Activated effector memory CD4-positive, alpha-beta T cell treated with anti-CD3 and anti-CD28 coated beads, Interleukin-2, amount 50 U/mL, for 16 hours (primary cell): Measurements from ENCODE around the gene SPATA20.
A peak's percentile ranks its signal among the peaks of the same experiment; 100 is the strongest.

Source experiments
- DNase-seq: peaks from one replicate; pipeline ENCODE4 v3.0.0-alpha.2; 2020

Gene SPATA20

GRCh38 chr17:50541402-50541715 is 5.6 kb upstream of the SPATA20 start:
- DNase-seq, result no peak

- peak; percentile 95 for DNase-seq
These were observed 5.0 kb upstream of the SPATA20 start for GRCh38 chr17:50541716-50542688.

DNA sequence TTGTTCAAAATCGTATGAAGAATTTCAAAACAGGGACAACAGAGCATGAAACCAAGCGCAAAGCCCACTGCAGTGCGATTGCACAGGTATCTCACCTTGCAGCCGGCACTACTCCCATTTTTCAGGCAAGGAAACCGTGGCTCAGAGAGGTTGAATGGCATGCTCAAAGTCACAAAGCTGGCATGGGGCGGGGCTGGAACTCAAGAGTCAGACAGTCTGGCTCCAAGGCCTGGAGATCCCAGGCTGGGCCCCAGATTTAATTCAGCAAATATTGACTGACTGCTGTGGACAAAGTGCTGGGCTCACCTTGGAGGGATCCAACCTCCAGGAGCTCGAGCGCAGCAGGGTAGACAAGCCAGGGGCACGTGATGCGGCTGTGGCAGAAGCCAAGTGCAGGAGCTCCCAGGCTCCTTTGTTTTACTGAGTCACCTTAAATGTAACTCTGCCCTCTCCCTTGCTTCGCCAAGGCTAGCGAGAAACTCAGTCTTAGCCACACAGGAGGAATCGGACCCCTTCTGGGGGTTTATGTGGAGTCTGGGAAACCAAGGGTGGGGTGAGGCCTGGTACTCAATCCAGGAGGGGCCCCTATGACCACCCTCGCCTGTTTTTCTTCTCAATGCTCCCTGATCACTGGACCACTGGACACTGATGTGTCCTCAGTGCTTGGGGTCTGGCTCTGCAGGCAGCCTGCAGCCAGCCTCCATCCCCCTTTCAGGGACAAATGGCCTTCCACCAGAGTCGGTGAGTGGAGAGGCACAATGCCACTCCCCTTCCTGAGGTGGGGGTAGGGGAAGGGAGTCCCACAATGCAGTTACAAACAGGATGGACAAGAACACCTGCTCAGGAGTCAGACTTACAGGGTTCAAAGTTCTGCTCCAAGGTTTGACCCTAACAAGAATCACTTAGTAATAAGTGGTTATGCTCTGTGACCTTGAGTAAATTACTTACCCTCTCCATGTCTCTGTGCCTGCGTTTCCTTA is 3.9 kb upstream of the SPATA20 start:
- DNase-seq, result no peak

GRCh38 chr17:50544516-50544915 is 2.5 kb upstream of the SPATA20 start:
- DNase-seq, result no peak

DNA sequence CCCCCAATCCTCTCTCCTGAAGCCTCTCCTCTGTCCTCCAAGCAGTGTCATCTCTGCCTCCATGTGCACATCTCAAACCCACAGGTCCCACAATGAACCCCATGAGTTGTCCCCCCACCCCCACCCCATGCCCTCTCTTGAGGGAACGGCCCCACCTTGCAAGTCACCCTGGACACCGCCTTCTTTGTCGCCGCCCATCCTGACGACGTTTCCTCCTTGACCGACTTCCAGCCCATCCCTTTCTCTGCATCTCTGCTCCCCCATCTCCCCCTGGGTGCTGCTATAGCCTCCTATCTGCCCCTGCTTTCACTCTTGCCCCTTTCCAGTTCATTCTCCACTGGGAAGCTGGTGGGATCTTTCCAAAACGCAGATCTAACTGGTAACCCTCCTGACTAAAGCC is 1.7 kb upstream of the SPATA20 start:
- no peak for DNase-seq

DNA sequence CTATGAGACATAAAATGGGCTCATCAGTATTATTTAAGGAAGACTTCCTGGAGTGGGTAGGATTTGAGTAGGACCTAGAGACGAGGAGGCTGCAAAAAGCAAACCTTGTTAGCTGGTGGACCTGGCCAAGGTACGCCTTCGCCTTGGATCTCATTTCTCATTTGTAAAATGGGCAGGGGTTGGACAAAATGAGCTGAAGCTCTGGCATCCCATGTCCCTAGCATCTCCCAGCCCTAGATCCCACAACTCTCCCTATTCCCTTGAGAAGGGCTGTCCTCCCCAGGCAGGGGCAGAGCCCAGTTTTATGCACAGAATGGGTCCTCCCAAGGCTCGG is 306 bp upstream of the SPATA20 start:
- DNase-seq, result no peak

GRCh38 chr17:50547736-50548083 is 736 bp downstream of the SPATA20 start:
- no peak for DNase-seq

DNA sequence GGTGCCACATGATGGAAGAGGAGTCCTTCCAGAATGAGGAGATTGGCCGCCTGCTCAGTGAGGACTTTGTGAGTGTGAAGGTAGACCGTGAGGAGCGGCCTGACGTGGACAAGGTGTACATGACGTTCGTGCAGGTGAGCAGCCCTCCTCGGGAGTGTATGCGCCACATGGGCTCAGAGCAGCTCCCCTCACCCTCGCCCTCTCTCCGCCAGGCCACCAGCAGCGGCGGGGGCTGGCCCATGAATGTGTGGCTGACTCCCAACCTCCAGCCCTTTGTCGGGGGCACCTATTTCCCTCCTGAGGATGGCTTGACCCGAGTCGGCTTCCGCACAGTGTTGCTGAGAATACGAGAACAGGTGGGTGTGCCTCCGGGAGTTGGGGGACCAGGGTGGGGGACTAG is 1.9 kb downstream of the SPATA20 start:
- no peak for DNase-seq

GRCh38 chr17:50549256-50549941 is 2.4 kb downstream of the SPATA20 start:
- DNase-seq, result no peak

DNA sequence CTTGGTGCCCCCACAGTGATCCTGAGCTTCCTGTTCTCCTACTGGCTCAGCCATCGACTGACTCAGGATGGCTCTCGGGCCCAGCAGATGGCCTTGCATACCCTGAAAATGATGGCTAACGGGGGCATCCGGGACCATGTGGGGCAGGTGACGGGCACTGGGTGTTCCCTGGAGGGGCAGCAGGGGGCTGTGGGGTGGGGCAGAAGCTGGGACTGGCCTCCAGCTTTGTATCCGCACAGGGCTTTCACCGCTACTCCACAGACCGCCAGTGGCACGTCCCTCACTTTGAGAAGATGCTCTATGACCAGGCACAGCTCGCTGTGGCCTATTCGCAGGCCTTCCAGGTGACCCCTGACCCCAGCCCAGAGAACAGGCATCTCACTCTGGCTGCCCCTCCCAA is 3.0 kb downstream of the SPATA20 start:
- no peak for DNase-seq

DNA sequence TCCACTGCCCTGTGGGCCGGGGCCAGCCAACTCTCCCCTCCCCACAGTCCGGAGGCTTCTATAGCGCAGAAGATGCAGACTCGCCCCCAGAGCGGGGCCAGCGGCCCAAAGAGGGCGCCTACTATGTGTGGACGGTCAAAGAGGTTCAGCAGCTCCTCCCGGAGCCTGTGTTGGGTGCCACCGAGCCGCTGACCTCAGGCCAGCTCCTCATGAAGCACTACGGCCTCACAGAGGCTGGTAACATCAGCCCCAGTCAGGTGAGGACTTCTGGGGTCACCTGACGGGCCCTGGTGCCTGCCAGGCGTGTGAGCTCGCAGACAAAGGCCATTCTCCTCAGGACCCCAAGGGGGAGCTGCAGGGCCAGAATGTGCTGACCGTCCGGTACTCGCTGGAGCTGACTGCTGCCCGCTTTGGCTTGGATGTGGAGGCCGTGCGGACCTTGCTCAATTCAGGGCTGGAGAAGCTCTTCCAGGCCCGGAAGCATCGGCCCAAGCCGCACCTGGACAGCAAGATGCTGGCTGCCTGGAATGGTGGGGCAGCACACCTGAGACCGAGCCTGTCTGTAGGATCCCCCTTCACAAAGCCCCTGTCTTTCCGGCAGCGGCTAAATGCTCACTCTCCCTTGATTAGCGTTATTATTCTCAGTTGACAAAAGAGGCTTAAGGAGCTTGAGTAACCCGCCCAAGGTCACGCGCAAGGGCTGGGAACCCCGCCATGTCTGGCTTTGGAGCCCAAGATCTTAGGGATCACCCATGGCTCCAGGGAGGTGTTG is 3.9 kb downstream of the SPATA20 start:
- DNase-seq, result no peak

DNA sequence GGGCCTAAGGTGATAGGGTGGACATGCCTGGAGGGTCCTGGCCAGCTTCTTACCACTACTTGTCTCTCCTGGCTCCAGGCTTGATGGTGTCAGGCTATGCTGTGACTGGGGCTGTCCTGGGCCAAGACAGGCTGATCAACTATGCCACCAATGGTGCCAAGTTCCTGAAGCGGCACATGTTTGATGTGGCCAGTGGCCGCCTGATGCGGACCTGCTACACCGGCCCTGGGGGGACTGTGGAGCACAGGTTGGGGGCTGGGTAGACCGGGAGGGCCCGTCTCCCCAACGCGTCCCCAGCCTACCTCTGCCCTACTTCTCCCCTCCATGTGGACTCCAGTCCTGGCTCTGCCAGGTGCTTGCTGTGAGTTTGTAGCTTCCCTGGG is 4.5 kb downstream of the SPATA20 start:
- no peak for DNase-seq

- DNase-seq, result no peak
These were observed 4.9 kb downstream of the SPATA20 start for GRCh38 chr17:50551884-50552283.

DNA sequence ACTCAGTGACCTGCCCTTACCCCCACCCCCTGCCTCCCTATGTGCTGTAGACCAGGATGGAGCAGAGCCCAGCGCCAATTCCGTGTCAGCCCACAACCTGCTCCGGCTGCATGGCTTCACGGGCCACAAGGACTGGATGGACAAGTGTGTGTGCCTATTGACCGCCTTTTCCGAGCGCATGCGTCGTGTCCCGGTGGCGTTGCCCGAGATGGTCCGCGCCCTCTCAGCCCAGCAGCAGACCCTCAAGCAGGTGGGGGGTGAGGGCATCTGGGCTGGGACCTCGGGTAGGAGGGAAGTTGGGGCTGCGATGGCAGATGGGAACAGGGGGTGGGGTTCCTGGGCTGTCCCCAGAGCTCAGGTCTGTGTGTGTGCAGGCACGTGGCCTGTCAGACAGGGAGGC is 7.2 kb downstream of the SPATA20 start:
- no peak for DNase-seq

DNA sequence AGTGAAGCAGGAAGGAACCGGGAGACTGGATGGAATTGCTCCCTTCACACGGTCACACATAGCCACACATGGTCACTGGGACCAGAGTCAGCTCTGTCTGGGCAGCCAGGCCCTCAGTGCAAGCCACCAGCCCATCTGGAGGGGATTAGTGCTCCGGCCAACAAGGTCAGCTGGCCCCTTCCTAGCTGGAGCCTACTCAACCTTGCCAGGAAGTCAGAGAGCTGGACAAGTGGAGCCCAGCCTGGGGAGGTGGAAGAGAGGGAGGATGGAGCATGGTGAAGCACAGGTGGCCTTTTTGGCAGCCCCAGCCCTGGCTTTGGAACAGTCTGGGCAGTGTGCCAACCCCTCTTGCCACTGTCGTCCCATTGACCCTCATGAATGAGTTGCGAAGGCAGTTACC is 9.8 kb downstream of the SPATA20 start:
- DNase-seq, result no peak

- DNase-seq, result no peak
These were observed 10.7 kb downstream of the SPATA20 start for GRCh38 chr17:50557630-50558029.

- DNase-seq, result no peak
These were observed 11.1 kb downstream of the SPATA20 start for GRCh38 chr17:50558091-50558490.

DNA sequence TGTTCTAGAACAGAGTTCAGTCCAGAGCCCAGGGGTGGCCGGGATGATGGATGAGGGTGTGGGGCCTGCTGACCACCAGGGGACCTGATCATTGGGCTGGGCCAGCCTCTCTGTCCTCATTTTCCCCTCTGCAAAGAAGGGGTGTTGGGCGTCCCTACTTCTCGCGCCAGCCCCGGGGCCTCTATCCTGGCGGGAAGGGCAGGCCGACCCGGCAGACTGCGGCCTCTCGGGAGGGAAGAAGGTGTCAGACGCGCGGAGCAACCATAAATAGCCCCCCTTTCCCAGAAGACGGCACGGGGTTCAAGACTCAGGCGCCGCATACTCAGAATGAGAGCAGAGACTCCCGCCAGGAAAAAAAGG is 11.6 kb downstream of the SPATA20 start:
- no peak for DNase-seq

DNA sequence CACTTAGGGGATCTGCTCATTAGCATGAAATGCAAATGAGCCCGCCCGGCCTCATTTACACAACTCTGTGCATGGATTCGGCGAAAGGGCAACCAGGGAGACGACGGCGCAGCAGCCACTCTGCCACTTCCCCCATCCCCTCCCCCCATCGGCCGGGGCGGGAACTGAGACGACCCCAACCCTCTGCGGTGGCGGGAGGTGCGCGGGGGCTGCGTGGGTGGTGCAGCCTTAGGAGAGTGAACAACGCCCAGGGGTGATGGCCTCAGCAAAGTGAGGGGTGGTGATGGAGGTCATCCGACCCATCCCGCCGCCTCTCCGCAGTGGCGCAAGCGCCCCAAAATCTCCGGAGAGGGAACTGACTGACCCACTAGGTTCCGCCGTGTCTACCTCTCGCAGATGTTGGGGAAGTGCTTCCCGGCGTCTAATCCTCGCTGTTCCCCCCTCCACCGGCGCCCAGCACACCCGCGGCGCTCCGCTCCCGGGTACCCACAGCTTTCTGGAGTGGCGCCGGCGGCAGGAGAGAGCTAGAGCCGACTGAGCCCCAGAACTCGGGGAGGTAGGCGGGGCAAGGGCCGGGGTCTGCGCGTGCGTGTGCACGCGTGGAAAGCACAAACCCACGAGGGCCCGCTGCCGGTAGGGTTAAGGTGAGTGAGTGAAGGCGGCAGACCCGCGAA is 12.1 kb downstream of the SPATA20 start:
- DNase-seq, result peak; percentile 68

GRCh38 chr17:50559674-50560184 is 12.8 kb downstream of the SPATA20 start:
- DNase-seq, result peak; percentile 72

DNA sequence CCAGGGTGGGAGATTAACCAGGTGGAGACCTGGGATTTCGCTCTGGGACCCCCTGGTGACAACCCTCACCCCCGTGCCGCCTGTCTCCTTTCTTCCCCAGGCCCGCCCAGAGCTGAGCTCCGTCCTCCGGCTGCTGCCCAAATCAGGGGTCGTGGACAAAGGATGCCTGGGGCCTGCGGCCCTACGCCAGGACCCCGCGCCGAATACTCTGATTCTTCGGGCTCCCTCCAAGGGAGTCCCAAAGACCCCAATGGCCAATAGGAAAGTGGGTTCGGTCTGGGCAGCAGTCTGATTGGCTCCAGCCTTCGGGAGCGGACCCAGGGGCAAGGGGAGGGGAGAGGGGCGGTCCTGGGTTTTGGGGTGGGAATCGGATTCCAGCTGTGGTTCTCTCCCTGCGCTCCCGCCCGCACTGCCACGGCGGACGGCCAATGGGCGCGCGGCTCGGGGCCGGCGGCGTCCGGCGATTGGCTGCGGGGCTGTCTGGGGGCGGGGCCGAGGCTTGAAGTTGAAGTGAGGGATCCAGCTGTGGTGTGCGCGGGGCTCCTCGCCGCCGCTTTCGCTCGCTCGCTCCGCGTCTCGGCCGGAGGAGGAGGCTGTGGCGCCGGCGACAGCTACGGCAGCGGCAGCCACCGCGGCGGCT is 13.3 kb downstream of the SPATA20 start, which contains the start of gene CACNA1G:
Gene CACNA1G (plus strand): TSS at position 531 of the 640 bp plus-strand sequence. CDS start 745 bp downstream, outside the sequence.
- DNase-seq, result peak; percentile 95
